ENCODE data around the gene CCNG1. TPM values are rescaled to one million over a fixed set of nuclear protein-coding genes. Genes with fewer than 3 reads are reported as not detected.
"Not testable (repeated sequence)": the region's sequence is repeated elsewhere in the genome, so short reads cannot be mapped to it uniquely, and the experiment has no call there.

Gene CCNG1
- total and polyA plus RNA-seq, 9 of the 15 experiments (the other 6 are each of a cell fraction or from before 2014, with no cell fraction given): 121 to 293 (median 245) TPM

GRCh38 chr5:163410505-163410904, 26.9 kb upstream of the CCNG1 start (continued):
- no peak for TF ChIP-seq EHMT2 (IDR thresholded peaks at IDR 0.05)

GRCh38 chr5:163415673-163416072, 21.7 kb upstream of the CCNG1 start:
- H3K4me1 ChIP-seq (replicated peaks in 1 of 2; ENCODE audit: control insufficient read depth in 2 of 2, insufficient read depth in 2 of 2, low read length in 2 of 2); H3K27ac ChIP-seq (ENCODE audit: extremely low read depth, low read depth, low read length); intact Hi-C loops (cut with micrococcal nuclease); in situ Hi-C loops (cut with MboI); DNase-seq (ENCODE audit: extremely low read depth in 1 of 4, low spot score in 3 of 4); CTCF ChIA-PET (ENCODE audit: low intra/inter-chr PET ratio); H3K79me2 ChIP-seq (ENCODE audit: control insufficient read depth, insufficient read depth, low read length); BruUV-seq (replicated peaks); H3K9me3 ChIP-seq (replicated peaks; ENCODE audit: control insufficient read depth, insufficient read depth, low read depth, low read length); H4K20me1 ChIP-seq (replicated peaks; ENCODE audit: control insufficient read depth, insufficient read depth, low read length); H3K36me3 ChIP-seq (ENCODE audit: control insufficient read depth, insufficient read depth, low read length); H3K9me1 ChIP-seq (ENCODE audit: control insufficient read depth, insufficient read depth, low read length); H3K27me3 ChIP-seq (ENCODE audit: control insufficient read depth in 2 of 2, insufficient read depth in 2 of 2, low read length in 2 of 2); H3K4me3 ChIP-seq: not testable (repeated sequence)
- TF ChIP-seq ZBTB7A (IDR thresholded peaks at IDR 0.05; ENCODE audit: borderline replicate concordance, control insufficient read depth, low read depth, low read length): peak; percentile 36; the same call in 1 of the 2 replicates
- peak overlapping the region; percentile 14; the same call in 1 of the 2 replicates for H3K4me2 ChIP-seq (ENCODE audit: insufficient read depth, low read length)
- POLR2A ChIA-PET: interaction anchor here (1.5 kb wide), 1 partner anchor 9 kb away, joined by 4 read pairs; no protein-coding TSS in a partner anchor
- ATAC-seq: peak; percentile 87
- WGBS (ENCODE audit: insufficient coverage, low coverage, missing lambda C conversion rate): 27% methylated on average over 15 of the region's 15 CpGs
- H3K9ac ChIP-seq (ENCODE audit: insufficient read depth in 1 of 2, low read depth in 2 of 2, low read length in 2 of 2): peak overlapping the region in 1 of 2 experiments; percentile 76; a peak in 1 of 4 replicates
- peak overlapping the region; percentile 66; the same call in 1 of the 2 replicates for H2AFZ ChIP-seq (ENCODE audit: low read depth, low read length)
- FAIRE-seq: peak; percentile 65

- H4K20me1 ChIP-seq (replicated peaks; ENCODE audit: control insufficient read depth, insufficient read depth, low read length): no peaks in the 10 kb centered on the region
- no TSS peak for BruUV-seq (replicated peaks)
- CTCF ChIA-PET (ENCODE audit: low intra/inter-chr PET ratio): no interaction called here
- FAIRE-seq (no peak), DNase-seq (ENCODE audit: extremely low read depth in 1 of 4, low spot score in 3 of 4) (peak in 1 of 4 experiments; percentile 30), ATAC-seq (peak; percentile 82)
- no peaks in the 10 kb centered on the region for H3K79me2 ChIP-seq (ENCODE audit: control insufficient read depth, insufficient read depth, low read length)
- H3K27me3 ChIP-seq (ENCODE audit: control insufficient read depth in 2 of 2, insufficient read depth in 2 of 2, low read length in 2 of 2): no peaks in the 10 kb centered on the region
- in situ Hi-C loops (cut with MboI): no loop called here
- 18% methylated on average over 1 of the region's 1 CpG for WGBS (ENCODE audit: insufficient coverage, low coverage, missing lambda C conversion rate)
- peaks cover 6 to 11% of the 10 kb centered on the region in 2 experiments; a peak in 4 of 5 replicates for H3K4me1 ChIP-seq (replicated peaks in 1 of 2; ENCODE audit: control insufficient read depth in 2 of 2, insufficient read depth in 2 of 2, low read length in 2 of 2)
- peak overlapping the region; percentile 59; the same call in 1 of the 2 replicates for H2AFZ ChIP-seq (ENCODE audit: low read depth, low read length)
- no peak overlapping the region for H3K4me3 ChIP-seq
- H3K9me1 ChIP-seq (ENCODE audit: control insufficient read depth, insufficient read depth, low read length): no peaks in the 10 kb centered on the region
- peaks cover 2% of the 10 kb centered on the region; the same call in 1 of the 3 replicates for H3K36me3 ChIP-seq (ENCODE audit: control insufficient read depth, insufficient read depth, low read length)
- peak overlapping the region; percentile 9; the same call in 1 of the 2 replicates for H3K4me2 ChIP-seq (ENCODE audit: insufficient read depth, low read length)
- H3K27ac ChIP-seq (ENCODE audit: extremely low read depth, low read depth, low read length): peak overlapping the region; percentile 9; the same call in 2 of the 3 replicates
- intact Hi-C loops (cut with micrococcal nuclease): no loop called here
- POLR2A ChIA-PET: interaction anchor here (0.5 to 1.9 kb wide), 4 partner anchors 9 to 191 kb away, joined by 4 to 8 read pairs (median 4); partner anchors contain the start of gene CCNG1
- no peaks in the 10 kb centered on the region; the same call in 1 of the 2 replicates for H3K9me3 ChIP-seq (replicated peaks; ENCODE audit: control insufficient read depth, insufficient read depth, low read depth, low read length)
- H3K9ac ChIP-seq (ENCODE audit: insufficient read depth in 1 of 2, low read depth in 2 of 2, low read length in 2 of 2): no peak overlapping the region
- TF ChIP-seq TBL1XR1 (IDR thresholded peaks at IDR 0.05; ENCODE audit: low read length in 2 of 2) (no peak), RAD51 (IDR thresholded peaks at IDR 0.05; ENCODE audit: borderline replicate concordance, low read depth) (no peak), TEAD4 (IDR thresholded peaks at IDR 0.05; ENCODE audit: low read length) (peak; percentile 68; the same call in 1 of the 2 replicates), TEAD4 (CRISPR knock-in tag; IDR thresholded peaks at IDR 0.05; ENCODE audit: borderline replicate concordance) (no peak), CBX3 (IDR thresholded peaks at IDR 0.05; ENCODE audit: borderline replicate concordance in 1 of 2, low read length in 2 of 2) (no peak), ZBTB12 (CRISPR knock-in tag; IDR thresholded peaks at IDR 0.05) (no peak), ZZZ3 (IDR thresholded peaks at IDR 0.05) (no peak)
These were observed 12.6 kb upstream of the CCNG1 start for GRCh38 chr5:163424836-163425235.
